GM18951 (cell line): ENCODE results near the gene CUL2.

Experiments
- POLR2A ChIP-seq: IDR thresholded peaks from 4 replicates; pipeline ENCODE4 v1.6.1; 2011; ENCODE audit warnings: mild to moderate bottlenecking; ENCODE audit not compliant: insufficient read length, insufficient read depth; ENCODE audit errors: extremely low read depth
- in situ Hi-C: fragments of 300-500 bp; cut with MboI; formaldehyde crosslinking; loops from one replicate; pipeline ENCODE4 v1.12.0; 2022; ENCODE audit warnings: low sequenced_read_pairs, mixed read lengths, inconsistent platforms; ENCODE audit not compliant: unreplicated experiment

The CUL2 gene

DNA sequence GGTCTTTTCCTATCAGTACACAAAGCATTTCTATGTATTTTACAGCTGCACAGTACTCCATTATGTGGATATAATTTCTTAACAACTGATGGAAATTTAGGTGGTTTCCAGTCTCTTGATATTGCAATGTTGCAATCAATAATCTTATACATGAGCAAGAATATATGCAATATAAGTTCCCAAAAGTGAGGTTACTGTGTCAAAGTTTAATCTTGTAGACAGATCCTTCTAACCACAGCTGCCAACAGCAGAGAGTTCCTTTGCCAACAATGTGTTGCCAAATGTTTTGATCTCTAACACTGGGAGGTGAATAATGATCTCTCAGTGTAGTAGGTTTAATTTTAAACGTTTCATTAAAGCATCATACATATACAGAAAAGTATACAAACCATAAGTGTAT is 54.5 kb downstream of the CUL2 start:
- no peak for TF ChIP-seq POLR2A
- in situ Hi-C loops, result no loop called here

DNA sequence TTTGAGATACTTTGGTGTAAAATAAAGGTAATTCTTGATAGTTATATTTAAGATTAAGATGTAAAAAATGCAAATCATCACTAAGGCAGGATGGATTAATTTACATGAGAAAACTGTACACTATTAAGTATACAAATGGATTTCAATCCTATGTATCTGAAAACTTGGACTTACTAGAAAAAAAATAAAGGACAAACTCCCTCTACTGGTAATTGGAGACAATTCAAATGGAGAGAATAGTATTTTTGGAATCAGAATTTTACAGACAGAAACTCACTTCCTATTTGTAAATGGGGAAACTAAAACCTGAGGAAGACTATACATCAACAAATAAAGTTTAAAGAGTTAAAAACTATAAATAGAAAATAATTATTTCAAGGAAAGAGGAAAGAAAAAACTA is 62.6 kb downstream of the CUL2 start:
- TF ChIP-seq POLR2A, result no peak
- in situ Hi-C loops, result no loop called here

DNA sequence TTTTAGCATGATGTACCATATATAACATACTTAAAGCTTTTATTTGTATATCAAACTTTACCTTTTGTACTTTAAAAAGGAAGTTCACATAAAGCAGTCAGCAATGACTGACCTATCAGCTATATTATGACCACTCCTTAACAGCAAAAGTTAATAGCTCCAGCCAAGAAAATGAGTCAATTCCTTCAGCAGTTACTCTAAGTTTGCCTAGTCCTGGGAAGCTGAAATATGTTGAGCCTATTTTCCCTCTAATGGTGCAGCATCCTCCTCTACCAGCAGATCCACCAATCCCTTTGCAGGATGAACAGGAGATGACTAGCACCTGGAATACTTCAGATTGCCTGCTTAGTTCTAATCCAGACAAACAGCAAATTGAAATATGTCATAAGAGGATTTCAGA is 64.2 kb downstream of the CUL2 start:
- in situ Hi-C loops, result no loop called here
- TF ChIP-seq POLR2A, result no peak

DNA sequence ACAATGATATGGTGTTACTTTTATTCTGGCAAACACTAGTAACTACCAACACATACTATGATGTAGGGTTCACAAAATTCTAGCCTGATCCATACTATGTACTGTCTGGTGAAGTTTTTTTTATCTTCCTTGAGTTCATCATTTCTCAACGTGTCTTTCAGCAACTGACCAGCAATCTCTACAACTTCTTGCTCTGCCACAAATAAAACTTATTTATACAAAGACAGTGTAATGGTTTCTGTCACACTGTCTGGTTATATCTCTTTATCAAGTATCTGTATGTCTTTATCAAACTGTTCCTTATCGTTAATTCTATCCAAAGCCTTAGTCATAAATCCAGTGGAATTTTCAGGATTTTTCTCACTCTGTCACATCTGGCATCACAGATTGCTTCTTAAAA is 69.7 kb downstream of the CUL2 start:
- in situ Hi-C loops, result no loop called here
- no peak for TF ChIP-seq POLR2A

DNA sequence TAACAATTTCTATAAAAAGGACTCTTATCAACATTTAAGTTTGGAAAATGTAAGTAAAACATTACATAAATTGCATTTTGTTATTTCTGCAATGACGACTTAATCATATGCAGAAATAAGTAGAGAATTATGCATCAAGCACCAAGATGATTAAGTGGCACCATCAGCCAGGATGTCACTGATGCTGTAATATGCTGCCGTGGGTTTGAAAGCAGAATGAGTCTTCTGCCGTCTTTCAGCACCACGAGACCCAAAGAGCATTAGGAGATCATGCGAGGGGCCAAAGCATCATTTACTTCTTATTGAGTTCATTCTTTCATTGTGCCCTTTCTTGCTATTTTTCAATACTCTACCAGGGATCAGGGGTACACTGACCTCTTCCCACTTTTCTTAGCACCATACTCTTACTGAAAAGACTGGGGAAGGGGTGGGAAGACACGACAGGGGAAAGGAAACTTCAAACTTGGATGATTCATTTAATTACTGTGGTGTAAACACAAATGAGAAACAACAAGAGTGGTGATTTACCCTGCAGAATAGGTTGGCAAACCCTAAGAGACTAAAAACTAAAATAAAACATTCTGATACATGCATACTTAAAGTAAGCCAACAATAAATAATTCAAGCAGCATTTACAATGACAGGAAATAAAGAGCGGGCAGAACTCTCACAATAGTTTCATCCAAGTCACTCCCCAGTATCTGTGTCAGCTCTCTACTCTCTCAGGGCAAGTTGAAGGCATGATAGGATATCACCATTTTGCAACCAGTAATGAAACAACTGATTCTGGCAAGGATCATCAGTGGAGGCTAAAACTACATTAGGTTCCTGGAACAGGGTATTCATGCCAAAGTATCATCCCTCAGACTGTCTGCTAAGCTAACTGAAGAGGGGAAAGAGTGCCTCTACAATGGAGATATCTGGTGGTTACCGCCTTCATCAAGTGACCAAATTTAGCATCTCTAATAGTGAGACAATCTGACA is 70.8 kb downstream of the CUL2 start:
- in situ Hi-C loops, result no loop called here
- no peak for TF ChIP-seq POLR2A

DNA sequence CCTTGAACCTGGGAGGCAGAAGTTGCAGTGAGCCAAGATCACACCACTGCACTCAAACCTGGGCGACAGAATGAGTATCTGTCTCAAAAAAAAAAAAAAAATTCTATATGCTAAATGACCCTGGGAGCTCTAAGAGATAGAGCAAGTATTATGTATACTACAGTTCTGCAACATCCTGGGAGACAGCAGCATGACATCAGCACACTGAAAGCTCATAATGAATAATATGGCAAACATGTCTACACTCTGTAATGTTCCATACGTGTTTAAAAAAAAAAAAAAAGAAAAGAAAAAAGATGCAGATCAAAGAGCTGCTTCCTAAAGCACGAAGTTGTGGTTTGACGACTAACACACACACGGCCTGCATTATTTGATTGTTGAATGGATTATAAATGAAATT is 72.5 kb downstream of the CUL2 start:
- no peak for TF ChIP-seq POLR2A
- in situ Hi-C loops, result no loop called here

DNA sequence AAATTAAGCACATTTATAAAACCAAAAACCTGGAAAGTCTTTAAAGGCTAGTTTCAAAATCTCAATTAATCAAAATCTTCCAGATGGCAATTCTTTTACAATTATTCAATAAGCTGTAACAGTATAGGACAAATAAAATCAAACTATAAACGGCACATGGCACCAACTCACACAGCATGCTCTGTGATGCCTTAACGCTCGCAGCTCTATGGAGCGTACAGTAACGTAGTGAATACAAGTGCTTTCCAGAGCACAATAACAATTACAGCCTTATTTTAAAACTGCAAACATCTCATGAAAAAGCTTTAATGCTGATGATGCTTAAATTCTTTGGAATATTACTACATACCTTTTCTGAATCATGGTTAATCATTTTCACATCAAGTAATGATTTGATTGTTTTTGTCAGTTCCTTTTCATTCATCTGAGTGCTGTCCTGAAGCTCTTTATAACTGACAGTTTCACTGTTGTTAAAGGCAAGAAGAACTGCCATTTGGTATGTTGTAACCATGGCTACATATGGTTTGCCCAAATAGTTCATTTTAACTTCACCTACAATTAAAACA is 74.2 kb downstream of the CUL2 start:
- TF ChIP-seq POLR2A, result no peak
- in situ Hi-C loops, result no loop called here

DNA sequence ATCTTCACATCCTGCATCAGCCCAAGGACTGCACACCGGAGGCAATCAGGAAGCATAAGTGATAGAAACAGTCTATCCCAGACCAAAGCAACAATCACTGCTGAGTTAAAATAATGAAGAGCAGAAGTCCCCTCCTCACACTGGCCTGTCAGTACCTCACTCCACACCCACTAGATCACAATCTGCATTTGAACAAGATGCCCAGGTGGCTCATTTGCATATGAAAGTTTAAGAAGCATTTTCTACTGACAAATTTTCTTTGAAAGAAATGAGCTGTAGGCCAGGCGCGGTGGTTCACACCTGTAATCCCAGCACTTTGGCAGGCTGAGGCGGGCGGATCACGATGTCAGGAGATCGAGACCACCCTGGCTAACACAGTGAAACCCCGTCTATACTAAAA is 77.4 kb downstream of the CUL2 start:
- in situ Hi-C loops, result no loop called here
- TF ChIP-seq POLR2A, result no peak

DNA sequence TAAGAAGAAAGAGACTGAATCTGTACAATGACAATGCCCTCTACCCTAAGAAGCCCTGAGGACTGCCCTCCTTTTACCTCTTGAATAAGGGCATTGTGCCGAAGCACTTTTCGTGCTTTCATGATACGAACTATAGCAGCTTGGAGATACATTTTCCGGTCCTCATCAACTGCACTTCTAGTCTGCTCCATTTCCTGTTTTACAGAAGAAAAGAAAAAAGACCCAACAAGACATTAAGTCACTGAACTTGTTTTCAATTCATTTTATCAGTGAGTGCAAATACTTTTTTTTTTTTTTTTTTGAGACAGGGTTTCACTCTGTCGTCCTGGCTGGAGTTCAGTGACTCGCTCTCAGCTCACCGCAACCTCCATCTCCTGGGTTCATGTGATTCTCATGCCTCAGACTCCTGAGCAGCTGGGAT is 78.4 kb downstream of the CUL2 start:
- in situ Hi-C loops, result no loop called here

DNA sequence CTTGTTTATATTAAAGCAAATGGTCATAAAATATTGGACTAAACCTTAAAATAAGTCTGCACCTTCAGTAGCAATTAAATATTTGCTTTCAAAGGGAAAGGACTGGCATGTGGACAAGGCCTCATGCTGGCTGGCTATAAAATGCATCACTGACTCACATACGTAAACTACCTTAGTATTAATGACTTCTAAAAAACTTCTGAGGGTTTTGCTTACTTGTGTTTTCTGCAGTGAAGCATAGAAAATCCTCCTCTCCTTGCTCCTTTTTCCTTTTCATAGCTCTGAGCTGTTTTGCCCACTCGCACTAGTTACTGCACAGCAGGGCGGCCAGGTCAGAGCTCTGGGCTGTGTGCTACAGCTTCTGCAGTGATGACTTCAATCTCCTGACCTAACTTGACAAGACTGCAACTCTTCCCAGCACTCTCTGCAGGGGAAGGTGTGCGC is 82.3 kb downstream of the CUL2 start:
- no peak for TF ChIP-seq POLR2A
- in situ Hi-C loops, result no loop called here

More for the DNA sequence above, 78.4 kb downstream of the CUL2 start:
- TF ChIP-seq POLR2A, result no peak

DNA sequence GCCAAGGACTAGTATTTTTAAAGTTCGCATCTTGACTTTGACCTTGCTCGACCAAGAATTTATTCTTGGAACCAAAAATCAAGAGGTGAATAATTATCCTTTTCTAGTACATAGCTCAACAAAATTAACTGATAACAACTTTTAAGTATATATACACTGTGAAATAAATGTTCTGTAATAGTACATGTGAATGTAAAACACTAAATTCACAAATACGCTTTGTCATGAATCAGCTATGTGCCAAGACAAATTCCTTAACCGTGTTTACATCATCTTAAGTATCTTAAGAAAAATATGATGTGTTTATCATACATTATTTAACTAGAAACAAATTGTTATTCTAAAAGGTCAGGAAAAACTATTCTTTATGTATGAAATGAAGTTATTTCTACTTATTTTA is 83.3 kb downstream of the CUL2 start:
- TF ChIP-seq POLR2A, result no peak
- in situ Hi-C loops, result no loop called here

DNA sequence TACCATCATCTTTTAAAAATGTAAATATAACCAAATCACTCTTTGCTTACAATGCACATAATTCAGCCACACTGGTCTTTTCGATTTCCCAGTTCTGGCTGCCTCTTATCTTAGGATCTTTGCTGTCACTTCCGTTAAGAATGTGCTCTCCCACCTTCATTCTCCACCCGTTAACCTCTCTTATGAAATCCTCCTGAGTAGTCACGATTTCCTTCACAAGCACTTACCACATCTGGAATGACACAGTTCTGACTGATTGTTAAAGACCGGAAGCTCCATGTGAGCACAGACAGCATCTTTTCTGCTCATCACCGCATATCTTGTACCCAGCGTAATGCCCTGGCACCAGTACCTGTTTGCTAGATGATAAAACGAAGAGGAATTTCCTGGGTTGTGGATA is 84.3 kb downstream of the CUL2 start:
- no peak for TF ChIP-seq POLR2A
- in situ Hi-C loops, result no loop called here

DNA sequence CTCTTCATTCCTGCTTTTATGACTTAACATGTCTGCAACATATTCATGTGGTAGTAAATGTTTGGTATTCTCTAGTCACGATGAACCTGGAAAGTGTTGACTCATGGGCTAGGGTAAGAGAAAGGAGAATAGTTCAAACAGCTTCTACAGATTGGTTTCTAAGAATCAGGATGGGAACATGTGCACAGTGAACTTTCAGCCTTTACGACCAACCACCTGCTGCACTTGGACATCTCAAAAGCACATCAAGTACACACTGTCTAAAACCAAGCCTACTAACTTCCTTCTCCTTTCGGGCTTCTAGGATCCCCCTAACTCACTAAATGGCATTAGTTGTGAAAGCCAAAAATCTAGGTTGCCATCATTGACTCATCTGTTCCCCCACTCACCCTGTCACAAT is 85.5 kb downstream of the CUL2 start:
- in situ Hi-C loops, result no loop called here

DNA sequence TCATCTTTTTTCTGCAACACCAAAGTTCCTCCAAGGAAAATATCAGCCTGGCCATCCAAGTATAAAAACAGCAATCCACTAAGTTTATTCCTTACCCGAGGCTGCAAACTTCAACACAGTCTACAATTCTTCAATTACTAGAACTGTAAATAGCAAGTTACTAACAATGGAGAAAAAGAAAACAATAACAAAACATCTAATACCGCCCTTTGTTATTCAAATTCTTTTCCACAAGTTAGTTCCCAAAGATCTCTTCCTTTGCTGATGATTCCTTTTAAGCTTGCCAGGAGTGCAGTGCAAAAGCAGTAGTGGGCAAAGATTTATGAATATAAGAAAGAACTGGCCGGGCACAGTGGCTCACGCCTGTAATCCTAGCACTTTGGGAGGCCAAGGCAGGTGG is 86.2 kb downstream of the CUL2 start:
- in situ Hi-C loops, result no loop called here
- no peak for TF ChIP-seq POLR2A

More for the DNA sequence above, 85.5 kb downstream of the CUL2 start:
- TF ChIP-seq POLR2A, result no peak

DNA sequence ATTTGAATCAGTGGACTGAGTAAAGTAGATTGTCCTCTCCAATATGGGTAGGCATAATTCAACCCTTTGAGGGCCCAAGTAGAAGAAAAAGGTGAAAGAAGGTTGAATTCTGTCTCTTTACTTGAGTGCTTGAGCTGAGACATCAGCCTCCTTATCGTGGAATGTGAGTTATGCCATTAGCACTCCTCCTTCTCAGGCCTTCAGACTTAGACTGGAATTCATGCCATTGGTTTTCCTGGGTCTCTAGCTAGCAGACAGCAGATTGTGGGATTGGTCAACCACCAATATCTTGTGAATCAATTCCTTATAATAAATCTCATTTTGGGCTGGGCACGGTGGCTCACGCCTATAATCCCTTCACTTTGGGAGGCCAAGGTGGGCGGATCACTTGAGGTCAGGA is 89.2 kb downstream of the CUL2 start:
- in situ Hi-C loops, result no loop called here
- TF ChIP-seq POLR2A, result no peak

DNA sequence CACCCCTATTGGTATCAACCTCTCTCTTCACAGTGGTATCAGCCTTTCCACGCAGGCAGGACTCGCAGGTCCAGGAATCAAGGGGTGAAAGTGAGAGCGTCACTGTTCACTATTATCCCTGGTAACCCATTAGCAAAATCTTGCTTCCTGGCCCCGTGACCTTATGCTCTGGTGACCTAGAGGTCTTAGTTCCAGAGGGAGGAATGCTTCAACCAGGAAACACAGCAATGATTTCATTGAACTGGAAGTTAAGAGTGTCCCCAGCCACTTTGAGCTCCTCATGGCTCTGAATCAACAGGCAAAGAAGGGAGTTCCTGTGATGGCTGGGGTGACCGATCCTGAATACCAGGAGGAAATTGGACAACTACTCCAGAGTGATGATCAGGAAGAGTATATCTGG is 90.6 kb downstream of the CUL2 start:
- TF ChIP-seq POLR2A, result no peak
- in situ Hi-C loops, result no loop called here
